ENCODE results near the gene KCNJ11.
"Not testable (repeated sequence)": the region's sequence is repeated elsewhere in the genome, so short reads cannot be mapped to it uniquely, and the experiment has no call there.

The KCNJ11 gene

GRCh38 chr11:17388609-17389210 lies at the start of gene KCNJ11:
Gene KCNJ11 (minus strand): TSS chr11:17388659. CDS start chr11:17388091, 568 bp downstream.
- peak; percentile 25 for DNase-seq

DNA sequence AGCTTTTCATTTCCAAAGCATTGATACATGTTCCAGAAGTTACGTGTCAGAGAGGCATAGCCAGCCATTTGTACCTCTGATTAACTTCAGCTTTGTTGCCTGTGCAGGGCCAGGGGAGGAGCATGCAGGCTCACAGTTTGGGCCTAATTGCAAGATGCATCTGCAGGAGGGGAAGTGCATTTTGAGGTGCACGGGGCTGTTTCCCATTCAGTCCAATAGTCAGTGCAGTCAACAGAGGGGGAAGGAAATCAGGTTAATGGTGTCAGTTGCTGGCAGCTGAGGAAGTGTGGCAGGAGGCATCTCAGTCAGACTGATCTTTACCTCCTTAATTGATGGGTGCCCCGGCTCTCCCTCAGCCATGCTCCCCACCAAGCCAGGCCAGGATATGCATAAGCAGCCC lies 48.9 kb upstream of the KCNJ11 start:
- no peak for DNase-seq

DNA sequence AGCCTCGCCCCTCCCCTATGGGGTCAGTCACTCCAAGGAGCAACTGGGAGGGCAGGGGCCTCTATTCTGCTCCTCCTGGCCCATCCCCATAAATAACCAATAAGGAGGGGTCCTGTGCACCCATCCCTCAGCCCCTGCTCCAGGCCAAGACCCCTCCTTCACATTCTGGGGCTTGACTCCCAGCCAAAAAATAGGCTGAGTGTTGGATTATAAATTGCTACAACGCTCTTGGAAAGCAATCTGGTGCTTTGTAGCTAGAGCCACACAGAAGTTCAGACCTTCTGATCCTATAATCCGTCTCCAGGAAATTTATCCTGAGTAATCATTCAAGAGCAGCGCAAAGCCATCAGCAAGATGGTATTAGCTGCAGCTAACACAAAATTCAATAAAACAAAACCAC lies 45.6 kb upstream of the KCNJ11 start:
- no peak for DNase-seq

DNA sequence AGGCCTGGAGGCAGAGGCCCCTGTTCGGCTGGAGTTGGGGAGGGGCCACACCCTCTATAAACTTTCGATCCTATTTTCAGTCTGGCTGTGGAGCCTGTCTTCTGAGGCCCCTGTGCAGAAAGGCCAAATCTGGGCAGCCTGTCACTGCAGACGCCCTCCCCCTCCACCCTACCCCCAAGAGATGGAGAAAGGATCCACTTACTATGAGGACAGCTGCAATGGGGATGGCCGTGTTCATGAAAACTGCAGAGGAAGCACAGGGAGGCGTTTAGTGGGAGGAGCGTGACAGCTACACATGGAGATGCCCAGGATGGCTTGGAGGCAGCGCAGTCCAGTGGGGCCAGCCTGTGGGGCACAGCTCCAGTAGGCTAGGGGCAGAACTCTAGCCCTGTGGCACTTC lies 43.5 kb upstream of the KCNJ11 start:
- no peak for DNase-seq

- no peak for DNase-seq
Measured at GRCh38 chr11:17431139-17431538, 42.7 kb upstream of the KCNJ11 start.

GRCh38 chr11:17430616-17431015 lies 42.2 kb upstream of the KCNJ11 start:
- no peak for DNase-seq

GRCh38 chr11:17428925-17429324 lies 40.5 kb upstream of the KCNJ11 start:
- no peak for DNase-seq

DNA sequence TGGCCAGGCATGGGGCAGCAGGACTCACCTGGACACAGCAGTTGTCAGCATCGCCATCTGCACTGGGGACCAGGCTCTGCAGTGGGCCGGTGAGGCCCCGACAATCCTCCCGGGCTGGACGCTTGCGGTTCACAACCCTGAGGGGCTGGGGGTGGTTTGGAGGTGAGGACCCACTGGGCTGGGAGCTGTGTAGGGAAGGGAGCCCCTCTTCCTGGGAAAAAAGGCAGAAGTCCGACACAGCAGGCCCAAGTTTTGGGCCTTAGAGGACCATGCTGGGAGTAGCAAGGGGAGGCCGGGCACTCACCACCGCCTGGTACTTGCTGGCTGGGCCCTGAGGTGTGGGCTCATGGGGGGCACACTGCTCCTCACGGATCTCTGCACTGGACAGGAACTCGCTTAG lies 39.8 kb upstream of the KCNJ11 start:
- no peak for DNase-seq

DNA sequence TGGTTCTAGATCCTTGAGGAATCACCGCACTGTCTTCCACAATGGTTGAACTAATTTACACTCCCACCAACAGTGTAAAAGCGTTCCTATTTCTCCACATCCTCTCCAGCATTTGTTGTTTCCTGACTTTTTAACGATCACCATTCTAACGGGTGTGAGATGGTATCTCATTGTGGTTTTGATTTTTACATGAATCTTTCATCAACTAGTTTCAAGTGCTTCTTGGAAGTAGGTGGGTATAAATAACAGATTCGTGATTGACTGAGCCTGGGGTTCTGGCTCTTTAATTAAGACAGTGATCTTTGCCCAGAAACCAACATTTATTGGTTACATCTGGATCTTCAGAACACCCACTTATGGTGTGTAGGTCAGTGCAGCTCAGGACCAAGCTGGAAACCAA lies 37.8 kb upstream of the KCNJ11 start:
- DNase-seq, result not testable (repeated sequence)

DNA sequence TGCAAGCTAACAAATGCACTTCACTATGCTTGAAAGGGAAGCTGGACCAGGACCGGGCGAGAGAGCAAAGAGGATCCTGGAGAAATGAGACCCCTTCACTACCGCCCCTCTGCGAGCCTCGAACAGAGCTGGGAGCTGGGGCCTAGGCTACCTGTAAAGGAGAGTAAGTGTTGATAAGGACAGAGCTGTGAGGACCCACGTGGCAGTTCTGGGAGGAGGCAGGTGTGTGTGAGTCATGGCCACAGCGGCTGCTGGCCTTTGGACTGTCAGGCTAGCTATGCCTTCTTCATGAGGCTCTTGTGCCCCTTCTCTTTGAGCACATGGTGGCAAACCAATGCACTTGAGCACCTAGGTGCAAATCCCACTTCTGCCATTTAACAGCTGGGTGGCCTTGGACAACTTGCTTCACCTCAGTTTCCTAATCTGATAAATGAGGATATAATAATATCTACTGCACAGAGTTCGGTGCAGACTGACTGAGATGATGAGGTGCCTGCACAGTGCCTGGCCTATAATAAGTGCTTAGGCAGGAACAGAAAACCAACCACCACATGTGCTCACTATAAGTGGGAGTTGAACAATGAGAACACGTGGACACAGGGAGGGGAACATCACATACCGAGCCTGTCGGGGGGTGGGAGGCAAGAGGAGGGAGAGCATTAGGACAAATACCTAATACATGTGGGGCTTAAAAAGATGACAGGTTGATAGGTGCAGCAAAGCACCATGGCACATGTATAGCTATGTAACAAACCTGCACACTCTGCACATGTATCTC lies 35.3 kb upstream of the KCNJ11 start:
- DNase-seq, result no peak

GRCh38 chr11:17421781-17422180 lies 33.3 kb upstream of the KCNJ11 start:
- no peak for DNase-seq

- DNase-seq, result no peak
Measured at GRCh38 chr11:17418444-17419081, 30.1 kb upstream of the KCNJ11 start.

- no peak for DNase-seq
Measured at GRCh38 chr11:17416492-17416891, 28.0 kb upstream of the KCNJ11 start.

DNA sequence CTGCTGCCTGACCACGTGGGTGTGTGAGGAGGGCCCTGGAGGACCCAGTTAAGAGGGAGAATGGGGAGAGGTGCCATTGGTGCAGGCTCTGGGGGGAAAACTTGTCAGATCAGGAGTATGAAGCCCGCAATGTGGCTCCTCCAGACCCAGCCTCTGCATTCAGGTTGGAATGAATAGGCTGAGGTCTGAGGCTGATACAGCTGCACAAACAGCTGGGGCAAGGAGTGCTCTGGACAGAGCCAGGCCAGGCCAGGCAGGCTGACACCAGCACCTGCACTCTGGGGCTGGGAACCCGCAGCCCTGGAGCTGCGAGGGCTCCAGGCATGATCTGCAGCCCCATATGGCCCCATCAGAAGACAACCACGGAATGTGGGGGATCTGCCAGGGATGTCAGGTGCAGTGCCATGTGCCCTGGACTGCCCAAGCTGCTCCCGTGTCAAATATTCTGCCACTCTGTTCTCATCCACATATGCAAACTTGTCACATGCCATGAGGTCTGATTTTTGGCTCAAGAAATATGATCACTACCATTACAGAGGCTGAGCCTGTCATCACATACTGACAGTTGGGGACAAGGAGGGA lies 27.2 kb upstream of the KCNJ11 start:
- DNase-seq, result no peak

DNA sequence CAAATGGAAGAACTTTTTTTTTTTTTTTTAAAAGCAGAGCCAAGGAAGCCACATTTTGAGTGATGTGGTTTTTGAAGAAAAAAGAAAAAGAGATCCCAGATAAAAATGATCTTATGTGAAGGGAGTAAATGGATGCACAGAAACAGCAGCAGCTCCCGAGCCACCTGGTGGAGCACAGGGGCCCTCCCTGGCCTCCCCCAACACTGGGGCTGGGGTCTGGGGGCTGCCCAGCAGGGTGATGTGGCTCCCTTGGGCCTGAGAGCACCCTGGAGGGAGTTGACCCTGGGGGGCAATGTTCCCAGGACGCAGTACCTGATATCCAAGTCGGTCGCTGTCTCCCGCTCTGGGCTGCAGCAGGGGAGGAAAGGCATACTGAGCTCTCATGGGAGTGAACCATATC lies 26.5 kb upstream of the KCNJ11 start:
- no peak for DNase-seq

GRCh38 chr11:17414317-17414737 lies 25.9 kb upstream of the KCNJ11 start:
- DNase-seq, result no peak

- DNase-seq, result no peak
Measured at GRCh38 chr11:17413414-17414316, 25.2 kb upstream of the KCNJ11 start.

- DNase-seq, result no peak
Measured at GRCh38 chr11:17412488-17413180, 24.2 kb upstream of the KCNJ11 start.

DNA sequence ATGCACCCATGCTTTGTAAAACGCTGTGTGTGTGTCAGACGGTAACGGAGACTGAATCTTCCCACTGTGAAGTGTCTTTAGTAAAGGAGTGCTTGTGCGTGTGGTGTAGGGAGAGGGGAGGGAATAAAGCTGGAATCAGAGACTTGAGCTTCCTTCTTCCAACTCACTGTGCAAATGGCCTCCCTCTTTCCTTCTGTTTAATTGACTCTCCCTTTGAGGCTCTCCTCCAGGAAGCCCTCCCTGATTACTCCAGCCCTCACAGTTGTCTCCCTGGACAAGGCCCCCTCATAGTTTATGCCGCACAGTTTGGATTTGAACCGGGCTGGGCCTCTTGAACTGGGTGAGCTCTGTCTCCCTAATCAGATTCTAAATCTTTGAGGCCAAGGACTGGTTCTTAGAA lies 23.0 kb upstream of the KCNJ11 start:
- no peak for DNase-seq

GRCh38 chr11:17410606-17411379 lies 22.3 kb upstream of the KCNJ11 start:
- DNase-seq, result no peak

DNA sequence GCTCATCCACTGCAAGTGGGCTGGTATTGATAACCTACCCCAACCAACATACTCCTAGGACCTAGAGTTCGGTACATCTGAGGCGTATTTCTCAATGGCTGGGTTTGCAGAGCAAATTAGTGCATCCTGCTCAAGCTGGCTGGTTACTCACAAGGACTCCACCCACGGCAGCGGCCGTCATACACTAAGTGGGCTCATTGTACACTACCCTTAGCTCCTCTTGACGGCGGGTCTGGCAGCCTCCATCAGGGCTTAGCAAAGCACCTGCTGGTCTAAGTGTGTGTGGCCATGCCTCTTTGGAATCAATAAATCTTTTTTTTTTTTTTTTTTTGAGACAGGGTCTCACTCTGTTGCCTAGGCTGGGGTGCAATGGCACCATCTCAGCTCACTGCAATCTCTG lies 20.2 kb upstream of the KCNJ11 start:
- DNase-seq, result no peak

Data from retina (tissue), 1 donor.